ENCODE results near the gene GALNT9.

DNA sequence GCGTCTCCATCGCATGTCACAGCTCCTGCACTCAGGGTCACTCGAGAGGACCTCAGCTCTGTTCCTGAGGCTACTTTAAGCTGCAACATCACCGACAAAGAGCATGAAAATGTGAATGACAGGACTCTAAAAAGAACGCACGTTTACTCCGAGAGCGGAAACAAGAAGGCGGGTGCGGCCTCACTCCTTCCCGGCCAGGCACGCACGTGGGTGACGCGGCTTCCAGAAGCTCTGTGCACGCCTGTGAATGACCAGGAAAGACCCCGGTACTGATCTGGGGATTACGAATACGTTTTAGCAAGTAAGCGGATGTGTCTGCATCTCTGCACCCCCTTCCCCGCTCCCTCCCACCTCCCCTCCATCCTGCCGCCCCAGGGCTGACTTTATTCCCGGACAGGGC is 15.2 kb upstream of the GALNT9 start:
- TF ChIP-seq CTCF (IDR thresholded peaks at IDR 0.05) (no peak), POLR2A (IDR thresholded peaks at IDR 0.05) (no peak), EP300 (IDR thresholded peaks at IDR 0.05) (no peak)

All from ovary (tissue), 3 donors.